ENCODE measurements around the gene NHLH1. TPM values are rescaled to one million over a fixed set of nuclear protein-coding genes. Genes with fewer than 3 reads are reported as not detected.

Gene NHLH1
- total and polyA plus RNA-seq, 2 of the 4 experiments (the other 2 are of a cell fraction) = 0.14 TPM; not detected in 1

GRCh38 chr1:160405331-160405877 is 38.5 kb downstream of the NHLH1 start:
- H3K4me2 ChIP-seq (ENCODE audit: low read depth, low read length) = no peak overlapping the region
- H2BK20ac ChIP-seq (ENCODE audit: low read depth, low read length) = no peak overlapping the region
- no peak overlapping the region for H2BK120ac ChIP-seq (ENCODE audit: low read depth, low read length)
- no peak overlapping the region for H3K9ac ChIP-seq (ENCODE audit: low read depth, low read length)
- CTCF ChIA-PET = no interaction called here
- H3K9me3 ChIP-seq (ENCODE audit: control insufficient read depth, insufficient read depth, low read length) = no peaks in the 10 kb centered on the region
- H4K20me1 ChIP-seq (ENCODE audit: insufficient read depth, low read length) = no peaks in the 10 kb centered on the region
- H2AK9ac ChIP-seq (replicated peaks; ENCODE audit: low read depth, low read length, poor library complexity) = no peak overlapping the region
- H4K5ac ChIP-seq (ENCODE audit: low read depth, low read length) = no peak overlapping the region
- no peak overlapping the region for H3K4ac ChIP-seq (ENCODE audit: low read depth, low read length)
- H3K36me3 ChIP-seq (ENCODE audit: control insufficient read depth, insufficient read depth, low read length) = no peaks in the 10 kb centered on the region
- 0 out of 2 replicates have a peak, but pooled peaks cover 5% of the 10 kb centered on the region for H3K9me1 ChIP-seq (ENCODE audit: insufficient read depth, low read length)
- H3K23ac ChIP-seq (ENCODE audit: low read depth, low read length) = no peak overlapping the region
- WGBS, 2 experiments (ENCODE audit: extremely low coverage in 2 of 2, insufficient read length in 1 of 2) = 80% methylated on average over 1 of the region's 2 CpGs; no CpG with 5 or more reads in 1 of the 2 experiments
- no peak overlapping the region for H3K4me3 ChIP-seq (ENCODE audit: insufficient read depth, low read depth, low read length)
- no peak overlapping the region for H4K8ac ChIP-seq (ENCODE audit: low read depth in 2 of 2, low read length in 2 of 2)
- ATAC-seq (ENCODE audit: low read depth) (no peak), DNase-seq (no peak)
- in situ Hi-C loops (cut with MboI; ENCODE audit: low sequenced_read_pairs) = no loop called here
- dilution Hi-C loops (cut with HindIII; ENCODE audit: low sequenced_read_pairs, unreplicated experiment) = no loop called here
- H3K27ac ChIP-seq (ENCODE audit: insufficient read depth, low read length) = no peak overlapping the region
- H2AFZ ChIP-seq (replicated peaks; ENCODE audit: low read length, poor library complexity) = no peak overlapping the region
- H2BK5ac ChIP-seq (ENCODE audit: low read depth, low read length, poor library complexity, severe bottlenecking) = no peak overlapping the region
- POLR2A ChIA-PET (ENCODE audit: unreplicated experiment) = no interaction called here
- BruUV-seq (replicated peaks) = no TSS peak
- no peak overlapping the region for H3K14ac ChIP-seq (replicated peaks; ENCODE audit: low read depth, low read length)
- no peak overlapping the region for H3K56ac ChIP-seq (ENCODE audit: extremely low read depth, insufficient read depth, low read length)
- no peak overlapping the region for H2BK15ac ChIP-seq (ENCODE audit: low read depth, low read length)
- no peak overlapping the region for H4K91ac ChIP-seq (ENCODE audit: insufficient read depth, low read depth, low read length)
- H3K27me3 ChIP-seq (ENCODE audit: control insufficient read depth, insufficient read depth, low read length) = peaks cover 21% of the 10 kb centered on the region
- intact Hi-C loops (cut with micrococcal nuclease) = no loop called here
- no peak overlapping the region for H2AK5ac ChIP-seq (ENCODE audit: low read depth, low read length)
- TF ChIP-seq RAD21 (IDR thresholded peaks at IDR 0.05; ENCODE audit: low read length) (no peak), BHLHE40 (IDR thresholded peaks at IDR 0.05; ENCODE audit: low read depth, low read length) (no peak), SMC3 (IDR thresholded peaks at IDR 0.05; ENCODE audit: low read depth, low read length) (no peak), POLR2A (IDR thresholded peaks at IDR 0.05; ENCODE audit: low read depth, low read length) (no peak), CTCF (conservative IDR thresholded peaks at IDR 0.05; ENCODE audit: low read depth, low read length) (no peak), NFE2L2 (IDR thresholded peaks at IDR 0.05; ENCODE audit: low read depth, low read length) (no peak), MAFK (IDR thresholded peaks at IDR 0.05; ENCODE audit: low read depth, low read length) (no peak), CEBPB (IDR thresholded peaks at IDR 0.05; ENCODE audit: low read depth, low read length) (no peak), CHD1 (IDR thresholded peaks at IDR 0.05; ENCODE audit: low read depth, low read length) (no peak), USF2 (IDR thresholded peaks at IDR 0.05; ENCODE audit: low read depth, low read length) (no peak), FOS (IDR thresholded peaks at IDR 0.05; ENCODE audit: low read depth, low read length) (no peak), RCOR1 (IDR thresholded peaks at IDR 0.05; ENCODE audit: insufficient replicate concordance, low read length) (no peak), ELK1 (IDR thresholded peaks at IDR 0.05; ENCODE audit: borderline replicate concordance, low read depth, low read length) (no peak)
- H3K18ac ChIP-seq (ENCODE audit: low read depth, low read length) = no peak overlapping the region
- no peaks in the 10 kb centered on the region for H3K4me1 ChIP-seq (ENCODE audit: control insufficient read depth, insufficient read depth, low read length)
- no peaks in the 10 kb centered on the region for H3K79me1 ChIP-seq (ENCODE audit: low read depth in 1 of 2, low read length in 2 of 2)
